Left ventricle myocardium superior (tissue), 1 donor: ENCODE results near the gene VAV2. TPM values are rescaled to one million over a fixed set of nuclear protein-coding genes. Genes with fewer than 3 reads are reported as not detected.
A peak's percentile ranks its signal among the peaks of the same experiment; 100 is the strongest.

Experiments used
- ATAC-seq: fragments of 200-7000 bp; cut with Tn5 transposase; one replicate; pipeline ENCODE4 v1.9.1; 2020; ENCODE audit warnings: mild to moderate bottlenecking, moderate library complexity
- DNase-seq: peaks from one replicate; pipeline ENCODE4 v3.0.0-alpha.2; 2020
- intact Hi-C: fragments of 100-400 bp; cut with micrococcal nuclease; formaldehyde crosslinking; loops from one replicate; pipeline ENCODE4 v1.11.0; 2022
- total RNA-seq: library from RNA; stranded (reverse); fragmentation: NEBNext Ultra II Directional; extraction: Animal tissue kit (Norgen Biotek cat#: 25700); gene quantifications from one replicate; pipeline ENCODE4 v1.2.1, GENCODE V29; 2021
- donor health status: DM: no; HTN: yes; CAD: no; lungs with severe emphysema.

The VAV2 gene
- total RNA-seq, 1 donor from 2014 or later = 6.1 TPM

DNA sequence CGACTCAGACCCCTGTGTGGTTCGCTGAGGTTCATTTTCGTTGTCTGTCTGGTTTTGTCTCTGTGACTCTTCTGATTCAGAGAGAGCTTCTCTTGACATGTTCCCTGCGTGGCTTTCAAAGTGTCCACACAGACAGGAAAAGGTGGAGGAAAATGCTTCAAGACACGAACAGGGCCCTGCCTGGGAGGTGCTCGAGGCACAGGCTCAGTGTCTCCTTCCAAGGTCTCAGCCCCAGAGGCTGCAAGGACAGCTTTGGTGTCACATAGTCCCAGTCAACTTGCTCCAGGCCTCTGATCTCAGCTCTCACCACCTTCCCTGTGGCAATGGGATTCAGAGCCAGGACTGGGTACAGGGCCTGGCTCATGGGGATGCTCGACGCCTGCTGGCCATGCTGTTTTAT is 202.3 kb downstream of the VAV2 start:
- no peak for DNase-seq
- ATAC-seq = no peak
- intact Hi-C loops = no loop called here

DNA sequence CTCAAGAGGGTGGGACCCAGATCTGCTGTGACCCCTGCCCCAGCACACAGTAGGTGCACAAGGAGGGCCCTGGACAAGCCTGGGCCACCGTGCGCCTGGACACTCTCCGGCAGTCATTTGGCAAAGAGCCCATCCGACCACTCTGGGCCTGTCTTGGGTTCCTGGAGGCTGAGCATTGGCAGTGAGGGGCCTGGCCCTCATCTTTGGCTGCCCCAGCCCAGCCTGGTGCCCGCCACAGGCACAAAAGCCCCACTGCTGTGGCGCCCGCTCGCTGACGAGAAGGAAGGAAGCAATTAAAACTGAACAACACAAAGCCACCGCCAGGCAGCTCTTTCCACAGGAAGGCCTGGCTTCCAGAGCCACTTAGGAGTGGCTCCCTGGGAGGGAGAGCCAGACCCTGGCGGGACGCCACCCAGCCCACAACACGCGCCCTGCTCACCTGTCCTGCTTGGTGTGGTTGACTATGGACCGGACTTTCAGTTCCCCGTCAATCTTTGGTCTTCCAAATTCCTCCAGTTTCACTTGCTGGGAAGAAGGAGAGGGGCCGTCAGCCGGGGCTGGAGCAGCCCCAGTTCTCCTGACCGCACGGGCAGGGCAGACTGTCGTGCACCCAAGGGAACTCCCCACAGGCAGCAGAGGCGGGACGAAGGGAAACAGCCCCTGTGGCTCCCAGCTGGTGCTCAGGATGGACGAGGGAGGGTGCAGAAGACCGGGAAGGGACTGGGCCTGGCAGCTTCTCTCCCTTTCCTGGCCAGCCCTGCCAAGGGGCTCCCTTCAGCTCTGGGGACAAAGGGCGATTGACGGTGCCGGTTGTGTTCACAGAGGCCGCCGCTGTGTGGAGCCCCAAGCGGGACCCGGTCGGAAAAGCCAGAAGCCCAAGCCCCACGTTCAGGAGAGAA is 203.1 kb downstream of the VAV2 start:
- intact Hi-C loops = no loop called here
- ATAC-seq = peak; percentile 9
- peak; percentile 54 for DNase-seq

DNA sequence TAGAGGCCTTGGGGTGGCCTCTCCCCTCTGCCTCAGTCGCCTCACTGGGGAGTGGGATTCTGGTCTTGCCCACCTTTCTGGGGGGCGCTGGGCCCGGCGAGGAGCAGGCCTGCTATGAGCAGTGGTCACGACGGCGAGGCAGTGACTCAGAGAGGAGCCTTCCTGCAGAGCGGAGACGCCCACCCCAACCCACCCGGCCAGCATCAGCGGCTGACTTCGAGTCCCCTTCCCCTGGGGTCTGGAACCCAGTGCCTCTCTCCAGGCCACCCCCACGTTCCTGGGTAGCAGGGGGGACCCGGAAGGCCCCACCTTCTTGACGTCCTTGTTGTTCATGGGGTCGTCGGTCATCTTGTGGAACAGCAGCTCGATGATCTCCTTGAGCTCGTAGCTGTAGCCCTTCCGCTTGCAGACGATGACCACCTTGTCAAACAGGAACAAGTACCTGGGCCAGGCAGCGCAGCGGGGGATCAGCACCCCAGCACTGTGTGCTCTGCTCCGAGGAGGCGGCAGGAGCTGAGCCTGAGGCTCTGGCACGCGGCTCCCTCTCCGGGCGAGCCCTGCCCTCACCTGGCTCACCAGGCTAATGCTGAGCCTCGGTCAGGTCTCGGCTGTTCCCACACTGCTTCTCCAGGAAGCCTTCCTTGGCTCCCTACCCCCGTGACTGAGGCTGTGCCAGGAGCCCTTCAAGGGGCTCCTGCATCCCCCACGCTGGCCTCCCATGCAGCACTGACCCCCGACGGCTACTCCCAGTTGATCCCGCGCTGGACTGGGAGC is 203.9 kb downstream of the VAV2 start:
- intact Hi-C loops = no loop called here
- DNase-seq (no peak), ATAC-seq (no peak)

DNA sequence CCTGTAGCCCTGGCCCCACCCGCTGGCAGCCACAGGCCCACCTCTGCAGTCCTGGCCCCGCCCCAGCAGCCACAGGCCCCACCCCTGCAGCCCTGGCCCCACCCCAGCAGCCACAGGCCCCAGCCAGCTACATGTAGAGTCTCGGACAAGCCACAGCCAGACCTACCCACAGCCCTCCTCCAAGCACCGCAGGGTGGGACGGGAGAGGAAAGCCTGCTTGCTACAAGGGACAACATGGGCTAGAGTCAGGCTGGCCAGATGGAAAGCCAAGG is 204.4 kb downstream of the VAV2 start:
- peak; percentile 45 for ATAC-seq
- intact Hi-C loops = no loop called here
- peak; percentile 61 for DNase-seq

DNA sequence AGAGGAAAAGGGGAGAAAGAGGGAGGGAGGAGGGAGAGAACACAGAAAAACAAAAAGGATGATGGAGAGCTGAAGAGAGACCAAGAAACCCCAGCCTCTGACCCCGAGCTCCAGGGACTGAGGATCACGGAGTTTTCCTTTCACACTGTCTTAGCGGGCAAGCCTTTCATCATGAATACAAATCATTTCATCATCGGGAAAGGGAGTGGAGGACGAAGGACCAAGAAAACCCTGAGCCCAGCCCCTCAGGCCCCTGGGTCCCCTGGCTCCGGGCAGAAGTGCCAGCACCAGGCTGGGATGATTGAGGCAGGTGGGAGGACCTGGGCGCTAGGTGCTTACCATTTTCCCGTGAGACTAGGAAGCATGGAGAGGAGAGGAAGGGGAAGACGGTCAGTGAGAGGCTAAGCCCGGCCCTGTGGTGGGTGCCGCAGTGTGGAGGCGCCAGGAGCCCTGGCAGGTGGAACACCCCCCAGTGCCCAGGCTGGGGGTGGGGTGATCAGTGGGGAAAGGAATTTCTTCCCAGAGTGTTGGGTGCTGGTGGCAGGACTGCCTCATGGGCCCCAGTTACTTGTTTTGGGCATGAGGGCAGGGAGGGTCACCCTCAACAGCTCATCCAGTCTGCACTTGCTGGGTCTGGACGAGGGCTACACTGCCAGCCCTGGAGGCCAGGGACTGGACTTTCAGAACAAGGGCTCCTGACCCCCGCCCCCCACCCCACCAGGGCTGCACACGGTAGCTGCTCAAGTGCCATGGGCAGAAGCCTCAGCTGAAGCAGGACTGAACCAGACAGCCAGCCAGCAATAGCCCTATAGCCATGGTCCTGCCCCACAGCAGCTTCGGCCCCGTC is 205.0 kb downstream of the VAV2 start:
- no peak for ATAC-seq
- DNase-seq = no peak
- intact Hi-C loops = no loop called here

DNA sequence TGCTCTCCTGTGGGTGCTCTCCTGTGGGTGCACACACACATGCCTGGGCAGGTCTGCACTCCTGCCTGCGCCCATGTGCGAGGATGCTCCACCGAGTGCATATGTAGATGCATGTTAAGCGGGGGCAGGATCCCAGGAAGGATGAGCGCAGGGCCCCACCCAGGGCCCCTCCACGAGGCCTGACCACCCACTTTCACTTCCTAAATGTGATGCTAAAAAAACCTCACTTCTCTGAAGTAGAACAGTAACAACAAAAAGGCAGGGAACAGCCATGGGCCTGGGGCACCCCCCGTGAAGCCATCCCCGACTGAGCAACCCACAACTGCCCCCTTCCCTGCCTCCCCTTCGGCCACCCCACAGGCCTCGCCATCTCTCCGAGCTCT is 205.8 kb downstream of the VAV2 start:
- ATAC-seq (no peak), DNase-seq (no peak)
- intact Hi-C loops = no loop called here

DNA sequence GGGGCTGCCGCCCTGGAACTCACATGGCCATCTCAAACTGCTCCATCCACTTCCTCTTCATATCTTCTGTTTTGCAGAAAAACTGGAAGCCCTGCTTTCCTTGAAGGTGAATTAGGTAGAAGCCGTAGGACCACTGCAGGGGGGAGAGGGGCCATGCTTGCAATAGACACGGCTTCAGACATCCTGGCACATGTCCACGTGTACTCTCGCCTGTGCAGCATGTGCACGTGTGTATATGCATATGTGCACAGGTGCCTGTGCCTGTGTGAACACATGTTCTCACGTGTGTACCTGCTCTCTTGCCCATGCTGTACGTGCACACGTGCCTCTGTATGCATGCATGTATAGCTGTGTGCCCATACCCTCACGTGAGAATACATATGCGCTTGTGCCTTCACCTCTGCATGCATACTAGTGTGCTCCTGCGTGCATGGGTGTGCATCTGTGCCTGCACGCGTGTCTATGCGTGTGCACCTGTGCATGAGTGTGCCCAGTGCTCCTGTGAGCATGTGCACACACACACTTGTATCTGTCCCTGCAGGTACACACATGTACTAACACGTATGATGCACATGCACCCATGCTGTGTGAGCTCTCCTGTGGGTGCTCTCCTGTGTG is 206.3 kb downstream of the VAV2 start:
- DNase-seq (no peak), ATAC-seq (no peak)
- intact Hi-C loops = no loop called here

DNA sequence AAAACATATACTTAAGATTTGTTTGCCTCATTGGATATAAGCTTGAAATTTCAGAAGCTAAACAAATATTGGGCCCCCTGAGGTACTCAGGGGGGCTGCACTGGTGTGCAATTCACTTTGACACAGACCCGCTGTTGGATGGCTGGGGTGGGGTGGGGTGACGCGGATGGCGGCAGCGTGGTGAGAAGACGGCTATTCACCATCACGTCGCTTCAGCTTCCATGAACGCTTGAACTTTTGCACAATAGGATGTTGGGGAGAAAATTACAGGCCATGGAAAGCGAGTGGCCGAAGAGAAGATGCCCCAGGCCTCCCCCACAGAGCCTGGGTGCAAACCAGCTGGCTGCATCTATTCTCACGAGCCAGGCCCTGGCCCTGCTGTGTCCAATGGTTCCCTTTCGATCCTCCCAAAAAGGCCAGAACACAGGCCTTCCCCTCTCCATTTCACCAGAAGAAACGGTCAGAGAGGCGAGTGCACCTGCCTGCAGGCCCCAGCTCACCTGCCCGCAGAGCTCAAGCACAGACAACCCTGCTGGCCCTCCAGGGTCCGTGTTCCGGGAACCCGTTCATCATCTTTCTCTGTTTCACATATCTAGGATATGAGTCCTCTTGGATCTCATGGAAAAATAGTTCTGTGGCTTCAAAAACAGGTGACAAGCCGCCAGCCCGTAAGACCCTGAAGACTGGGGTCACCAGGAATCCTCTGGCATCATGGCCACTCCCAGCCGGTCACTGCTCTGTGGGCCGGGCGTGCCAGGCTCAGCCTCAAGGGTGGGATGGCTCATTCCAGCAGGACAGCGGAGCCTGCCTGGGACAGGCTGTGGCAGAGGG is 207.2 kb downstream of the VAV2 start:
- intact Hi-C loops = no loop called here
- DNase-seq (no peak), ATAC-seq (no peak)

DNA sequence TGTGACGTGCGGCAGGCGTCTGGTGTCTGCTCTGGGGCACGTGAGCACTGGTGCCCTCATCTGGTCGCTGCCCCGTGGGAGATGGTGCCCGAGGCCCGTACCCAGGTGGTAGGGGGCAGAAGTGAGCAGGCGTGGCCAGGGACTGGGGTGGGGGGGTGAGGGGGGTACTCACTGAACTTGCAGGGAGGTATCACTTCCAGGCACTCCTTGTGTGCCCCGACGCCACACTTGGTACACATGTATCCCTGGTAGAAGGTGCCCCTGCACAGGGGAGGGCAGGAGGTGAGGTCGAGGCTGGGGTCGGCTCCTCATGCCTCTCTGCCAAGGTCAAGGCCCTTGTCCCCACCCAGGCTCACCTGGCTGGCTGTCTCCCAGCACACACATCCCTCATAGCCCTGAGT is 208.8 kb downstream of the VAV2 start:
- DNase-seq (no peak), ATAC-seq (peak; percentile 17)
- intact Hi-C loops = no loop called here

DNA sequence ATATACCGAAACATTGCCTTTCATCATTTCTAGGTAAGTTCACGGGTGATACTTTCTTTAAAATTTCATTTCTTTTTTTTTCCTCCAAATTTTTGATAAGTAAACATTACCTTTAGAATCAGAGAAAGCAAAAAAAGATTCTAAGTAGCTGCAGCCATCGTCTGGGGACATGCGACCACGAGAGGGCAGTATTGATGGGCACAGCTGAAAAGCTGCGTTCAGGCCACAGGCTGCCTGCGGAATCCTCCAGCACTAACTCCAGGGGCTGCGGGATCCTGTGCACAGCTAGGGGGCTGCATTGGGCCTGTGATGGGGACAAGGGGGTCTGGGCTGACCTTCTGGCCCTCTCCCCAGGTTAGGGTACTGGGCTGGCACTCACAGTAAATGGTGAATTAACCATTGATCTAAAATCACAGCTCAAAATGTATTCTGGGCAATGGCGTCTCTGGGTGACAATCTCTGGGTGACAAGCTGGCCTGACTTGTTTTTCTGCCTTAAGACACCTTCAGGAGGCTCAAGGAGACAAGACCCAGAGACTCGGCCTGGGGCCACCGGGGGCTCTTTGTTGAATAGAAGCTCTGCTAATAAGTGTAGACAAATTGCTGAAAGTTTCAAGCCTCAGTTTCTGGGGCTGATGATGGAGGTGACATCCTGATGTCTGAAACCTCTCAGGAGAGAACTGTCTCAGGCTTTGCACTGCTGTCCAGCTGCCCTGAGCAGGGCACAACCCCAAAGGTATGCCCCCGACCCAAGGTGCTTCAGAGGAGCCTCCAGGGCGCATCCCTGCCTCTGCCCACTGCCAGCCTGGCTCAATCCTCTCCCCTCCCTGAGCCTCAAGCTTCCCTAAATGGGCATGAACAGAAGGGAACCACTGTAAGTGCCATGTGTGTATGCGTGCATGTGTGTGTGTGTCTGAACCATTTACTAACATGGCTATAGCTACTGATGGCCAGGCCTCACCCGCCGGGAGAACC is 209.7 kb downstream of the VAV2 start:
- ATAC-seq (peak; percentile 70), DNase-seq (peak; percentile 77)
- intact Hi-C loops = no loop called here

DNA sequence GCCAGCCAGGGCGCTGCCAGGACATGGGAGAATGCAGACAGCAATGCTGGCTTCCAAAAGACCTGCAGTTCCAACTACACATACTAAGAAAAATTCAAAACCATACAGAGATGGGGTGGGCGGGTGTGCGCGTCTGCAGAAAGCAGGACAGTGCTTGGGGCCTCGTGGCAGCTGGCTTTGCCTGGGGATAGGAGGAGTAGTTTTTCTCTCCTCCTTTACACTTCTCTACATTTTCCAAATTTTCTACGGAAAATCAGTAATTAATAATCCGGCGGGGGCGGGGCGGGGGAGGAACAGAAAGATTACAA is 210.3 kb downstream of the VAV2 start:
- intact Hi-C loops = no loop called here
- ATAC-seq = no peak
- no peak for DNase-seq

DNA sequence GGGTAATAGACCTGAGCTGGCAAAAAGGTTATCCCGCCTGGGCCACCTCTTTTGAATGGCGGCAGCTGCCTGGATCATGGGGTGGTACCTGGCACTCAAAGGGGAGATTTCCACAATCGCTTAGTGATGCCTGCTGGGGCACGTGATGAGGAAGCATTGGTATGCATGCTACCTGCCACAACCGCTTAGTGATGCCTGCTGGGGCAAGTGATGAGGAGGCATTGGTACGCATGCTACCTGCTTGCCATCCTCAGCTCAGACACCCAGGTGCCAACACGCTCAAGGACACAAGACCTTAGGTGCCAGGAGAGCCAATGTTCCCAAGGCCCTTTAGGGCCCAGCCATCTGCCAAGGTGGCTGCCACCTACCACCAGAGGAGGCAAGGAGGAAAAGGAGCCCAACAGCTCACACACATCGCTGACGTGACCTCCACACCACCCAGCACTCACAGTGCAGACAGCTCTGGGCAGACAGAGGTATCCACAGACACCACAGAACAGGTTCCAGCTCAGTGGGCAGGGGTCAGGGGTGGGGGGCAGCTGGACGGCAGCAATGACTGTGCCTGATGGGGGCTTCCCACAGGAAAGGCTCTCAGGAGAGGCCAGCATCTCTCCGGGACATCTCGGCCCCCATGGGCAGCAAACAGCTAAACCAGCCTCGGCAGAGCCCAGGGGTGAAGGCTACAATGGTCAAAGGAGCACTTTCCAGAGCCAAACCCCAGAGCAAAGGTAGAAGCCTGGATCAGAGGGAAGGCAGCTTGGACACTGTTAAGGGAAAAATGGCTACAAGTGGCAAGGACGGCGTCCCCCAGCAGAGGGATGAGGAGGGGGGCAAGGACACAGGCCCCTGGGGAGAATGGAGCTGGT is 210.9 kb downstream of the VAV2 start:
- ATAC-seq (no peak), DNase-seq (peak; percentile 25)
- intact Hi-C loops = no loop called here

DNA sequence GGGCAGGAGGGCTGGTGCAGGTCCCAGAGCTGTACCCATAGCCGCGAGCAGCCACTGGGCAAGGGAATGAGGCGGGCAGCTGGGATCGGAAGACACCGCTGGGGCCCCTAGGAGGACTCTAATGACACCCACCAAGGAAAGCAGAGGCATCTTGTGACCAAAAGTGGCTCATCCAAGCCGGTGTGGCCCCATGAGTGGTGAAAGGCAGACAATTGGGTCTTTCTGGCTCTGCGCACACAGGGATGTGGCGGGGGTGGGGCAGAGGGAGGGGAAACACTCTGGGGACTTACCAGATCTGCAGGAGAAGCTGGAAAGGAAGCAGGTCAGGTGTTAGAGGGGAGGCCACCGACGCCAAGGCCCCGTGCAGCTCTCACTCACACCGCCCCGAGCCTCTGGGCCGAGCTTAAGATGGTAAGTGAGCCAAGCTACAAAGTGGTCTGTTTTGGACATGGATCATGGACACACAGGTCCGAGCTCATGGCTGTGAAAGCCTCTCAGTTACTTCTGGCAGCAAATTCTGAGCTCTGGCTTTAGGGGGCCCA is 211.6 kb downstream of the VAV2 start:
- DNase-seq = peak; percentile 15
- intact Hi-C loops = no loop called here

DNA sequence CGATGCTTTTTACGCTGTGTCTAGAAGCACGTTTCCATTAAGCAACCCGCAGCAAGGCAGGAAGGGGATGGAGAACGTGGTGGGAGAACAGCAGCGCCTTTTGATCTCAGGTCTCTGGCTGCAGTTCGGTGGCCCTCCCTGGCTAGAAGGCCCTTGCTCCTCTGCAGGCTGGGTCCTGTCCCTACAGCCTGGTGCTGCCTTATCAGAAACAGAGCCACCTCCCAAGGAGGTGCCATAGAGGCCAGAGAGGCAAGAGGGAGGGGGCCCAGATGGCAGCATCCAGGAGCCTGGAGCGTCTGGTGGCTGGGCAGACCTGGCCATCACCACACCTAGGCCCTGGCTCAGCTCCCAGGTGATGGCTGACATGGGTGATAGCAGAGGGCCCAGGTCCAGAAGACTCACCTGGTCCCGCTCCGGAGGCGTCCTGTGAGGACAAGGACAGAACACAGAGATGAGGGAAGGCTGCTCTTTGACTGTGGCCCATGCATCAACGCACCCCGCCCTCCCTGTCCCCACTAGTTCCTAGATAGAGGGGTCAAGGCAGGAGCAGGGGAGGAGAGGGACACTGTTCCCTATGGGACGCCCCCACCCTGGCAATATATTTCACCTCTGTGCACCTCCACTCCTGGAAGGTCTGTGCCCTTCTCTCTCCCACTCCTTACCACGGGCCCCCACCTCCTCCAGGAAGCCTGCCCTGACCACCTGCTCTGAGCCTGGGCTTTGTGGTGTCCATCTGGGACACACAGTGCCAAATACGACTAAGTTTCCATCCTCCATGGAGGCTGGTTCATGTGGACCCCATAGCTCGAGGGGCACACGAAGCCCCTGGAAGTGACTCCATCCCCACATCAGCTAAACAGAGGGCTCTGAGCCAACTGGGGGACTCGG is 212.4 kb downstream of the VAV2 start:
- intact Hi-C loops = no loop called here
- DNase-seq = peak; percentile 21
- ATAC-seq = no peak

More for the DNA sequence above, 211.6 kb downstream of the VAV2 start:
- ATAC-seq = no peak

DNA sequence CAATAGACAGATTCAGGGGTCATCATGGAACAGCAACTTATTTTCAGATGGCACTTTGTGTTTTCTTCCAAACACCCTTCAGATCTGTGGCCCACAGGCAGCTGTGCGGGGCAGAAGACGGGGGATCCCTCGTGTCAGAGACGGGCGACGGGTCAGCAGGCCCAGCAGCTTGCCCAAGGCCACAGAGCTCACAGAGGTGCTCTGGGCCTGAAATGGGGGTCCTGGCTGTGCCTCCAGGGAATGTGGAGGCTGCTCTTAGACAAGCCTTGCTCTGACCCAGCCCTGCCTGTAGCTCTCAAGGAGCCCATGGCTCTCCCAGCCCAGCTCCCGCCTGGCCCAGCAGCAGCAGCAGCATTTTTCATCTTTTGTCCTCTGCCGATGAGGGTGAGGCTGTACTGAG is 213.0 kb downstream of the VAV2 start:
- DNase-seq = peak; percentile 3
- intact Hi-C loops = no loop called here
- no peak for ATAC-seq
